Measurements from ENCODE around the gene FEM1A. TPM values are rescaled to one million over a fixed set of nuclear protein-coding genes. Genes with fewer than 3 reads are reported as not detected.

The FEM1A gene
- total RNA-seq, 2 experiments from 2014 or later: 11.4 TPM

DNA sequence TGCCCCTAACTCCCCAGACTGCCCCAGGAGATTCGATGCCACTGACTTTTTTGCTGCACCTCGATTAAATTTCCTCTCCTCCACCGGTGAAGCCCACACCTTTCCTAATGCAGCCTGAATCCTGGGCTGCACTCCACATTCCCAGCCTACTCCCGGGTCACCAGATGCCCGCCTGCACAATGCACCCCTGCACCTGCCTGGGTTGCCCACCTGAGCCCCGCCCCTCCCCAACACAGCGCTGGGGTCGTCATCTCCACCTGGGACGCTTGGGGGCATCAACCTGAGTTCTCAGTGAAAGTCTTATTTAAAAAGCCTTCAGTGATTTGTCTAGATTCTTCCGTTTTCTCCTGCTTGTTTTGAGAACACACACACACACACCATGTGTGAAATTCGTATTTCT, 43.3 kb upstream of the FEM1A start:
- DNase-seq (no peak), ATAC-seq (no peak)
- TF ChIP-seq, protein P1, sequence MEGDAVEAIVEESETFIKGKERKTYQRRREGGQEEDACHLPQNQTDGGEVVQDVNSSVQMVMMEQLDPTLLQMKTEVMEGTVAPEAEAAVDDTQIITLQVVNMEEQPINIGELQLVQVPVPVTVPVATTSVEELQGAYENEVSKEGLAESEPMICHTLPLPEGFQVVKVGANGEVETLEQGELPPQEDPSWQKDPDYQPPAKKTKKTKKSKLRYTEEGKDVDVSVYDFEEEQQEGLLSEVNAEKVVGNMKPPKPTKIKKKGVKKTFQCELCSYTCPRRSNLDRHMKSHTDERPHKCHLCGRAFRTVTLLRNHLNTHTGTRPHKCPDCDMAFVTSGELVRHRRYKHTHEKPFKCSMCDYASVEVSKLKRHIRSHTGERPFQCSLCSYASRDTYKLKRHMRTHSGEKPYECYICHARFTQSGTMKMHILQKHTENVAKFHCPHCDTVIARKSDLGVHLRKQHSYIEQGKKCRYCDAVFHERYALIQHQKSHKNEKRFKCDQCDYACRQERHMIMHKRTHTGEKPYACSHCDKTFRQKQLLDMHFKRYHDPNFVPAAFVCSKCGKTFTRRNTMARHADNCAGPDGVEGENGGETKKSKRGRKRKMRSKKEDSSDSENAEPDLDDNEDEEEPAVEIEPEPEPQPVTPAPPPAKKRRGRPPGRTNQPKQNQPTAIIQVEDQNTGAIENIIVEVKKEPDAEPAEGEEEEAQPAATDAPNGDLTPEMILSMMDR (IDR thresholded peaks at IDR 0.05): no peak
- intact Hi-C loops (cut with micrococcal nuclease): no loop called here
- no peaks in the 10 kb centered on the region for H3K9me3 Mint-ChIP-seq
- ChIA-PET CTCF (no interaction called here), POLR2A (no interaction called here)
- H3K27ac Mint-ChIP-seq: no peak overlapping the region
- H3K27me3 Mint-ChIP-seq: peaks cover 20% of the 10 kb centered on the region
- H3K36me3 Mint-ChIP-seq (ENCODE audit: low read depth): no peaks in the 10 kb centered on the region
- no peak overlapping the region for H3K4me3 Mint-ChIP-seq
- no peaks in the 10 kb centered on the region for H3K4me1 Mint-ChIP-seq (ENCODE audit: low read depth)

DNA sequence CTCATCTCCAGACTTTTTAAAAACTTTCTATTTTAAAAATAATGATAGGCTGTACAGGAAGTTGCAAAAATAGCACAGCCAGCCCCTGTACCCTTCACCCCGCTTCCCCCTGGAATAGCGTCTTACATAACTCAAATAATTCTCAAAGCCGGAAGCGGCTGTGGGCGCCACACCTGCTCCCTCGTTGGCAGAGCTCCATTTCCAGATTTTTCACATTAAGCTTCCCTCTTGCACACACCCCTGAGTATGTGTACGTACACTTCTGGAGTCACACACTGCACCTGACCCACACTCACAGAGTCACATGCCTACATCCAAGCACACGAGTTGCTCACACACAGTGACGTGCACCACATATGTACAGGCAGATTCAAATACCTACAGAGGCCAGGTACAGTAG, 42.9 kb upstream of the FEM1A start:
- Mint-ChIP-seq H3K9me3 (no peaks in the 10 kb centered on the region), H3K36me3 (ENCODE audit: low read depth) (no peaks in the 10 kb centered on the region), H3K27ac (no peak overlapping the region), H3K4me3 (no peak overlapping the region), H3K27me3 (peaks cover 18% of the 10 kb centered on the region), H3K4me1 (ENCODE audit: low read depth) (no peaks in the 10 kb centered on the region)
- TF ChIP-seq, protein P1 (IDR thresholded peaks at IDR 0.05): no peak
- intact Hi-C loops (cut with micrococcal nuclease): no loop called here
- ATAC-seq: no peak
- CTCF ChIA-PET: no interaction called here
- DNase-seq: no peak
- POLR2A ChIA-PET: no interaction called here

DNA sequence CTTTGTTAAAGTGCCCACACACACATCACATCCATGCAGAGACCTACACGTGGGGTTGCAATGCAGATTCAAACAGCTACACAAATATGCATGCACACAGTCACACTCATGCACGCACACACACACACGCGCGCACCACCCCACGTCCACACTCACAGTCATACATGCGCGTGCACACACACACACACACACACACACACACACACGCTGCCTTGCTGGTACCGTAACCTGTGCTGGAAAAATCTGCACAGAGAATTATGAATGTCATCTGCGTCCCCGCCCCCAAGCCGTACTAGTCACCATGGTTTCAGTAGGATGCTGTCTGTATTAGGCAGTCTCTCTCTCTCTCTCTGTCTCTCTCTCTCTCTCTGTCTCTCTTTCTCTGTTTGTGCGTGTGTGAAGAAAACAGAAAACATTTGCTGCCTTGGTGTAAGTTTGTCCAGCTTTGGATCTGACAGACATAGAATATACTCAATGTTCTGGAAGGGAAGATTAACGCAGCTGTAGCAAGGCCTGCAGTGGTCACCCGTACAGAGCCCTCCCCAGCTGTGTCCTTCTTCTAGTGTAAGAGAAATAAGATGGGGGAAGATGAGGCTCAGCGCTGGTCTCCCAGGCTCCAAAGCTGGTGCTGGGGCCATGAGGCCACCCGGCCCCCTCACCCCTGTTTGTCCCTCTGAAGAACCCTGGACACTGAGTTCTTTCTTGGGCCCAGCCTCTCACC, 41.5 kb upstream of the FEM1A start:
- Mint-ChIP-seq H3K27me3 (peaks cover 18% of the 10 kb centered on the region), H3K4me1 (ENCODE audit: low read depth) (no peaks in the 10 kb centered on the region), H3K36me3 (ENCODE audit: low read depth) (no peaks in the 10 kb centered on the region), H3K9me3 (no peaks in the 10 kb centered on the region), H3K4me3 (no peak overlapping the region), H3K27ac (no peak overlapping the region)
- DNase-seq (peak; percentile 26), ATAC-seq (no peak)
- intact Hi-C loops (cut with micrococcal nuclease): no loop called here
- TF ChIP-seq, protein P1 (IDR thresholded peaks at IDR 0.05): no peak
- ChIA-PET POLR2A (no interaction called here), CTCF (no interaction called here)

DNA sequence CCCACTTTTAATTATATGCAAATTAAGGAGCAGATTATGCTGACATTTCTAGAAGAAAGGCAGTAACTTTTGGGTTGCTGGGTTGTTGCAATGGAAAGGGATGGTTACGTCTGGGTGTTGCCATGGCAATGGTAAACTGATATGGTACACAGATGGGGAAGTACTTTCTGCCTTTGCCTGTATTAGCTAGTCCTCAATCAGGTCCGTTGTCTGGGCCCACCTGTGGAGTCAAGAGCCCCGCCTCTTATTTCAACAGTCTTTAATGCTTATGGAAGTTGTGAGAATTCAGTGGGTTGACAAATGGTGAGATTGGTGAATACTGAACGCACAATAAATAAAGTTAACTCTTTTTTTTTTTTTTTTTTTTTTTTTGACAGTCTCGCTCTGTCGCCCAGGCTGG, 37.3 kb upstream of the FEM1A start:
- DNase-seq (no peak), ATAC-seq (no peak)
- intact Hi-C loops (cut with micrococcal nuclease): no loop called here
- TF ChIP-seq, protein P1 (IDR thresholded peaks at IDR 0.05): no peak
- Mint-ChIP-seq H3K27ac (no peak overlapping the region), H3K9me3 (no peaks in the 10 kb centered on the region), H3K36me3 (ENCODE audit: low read depth) (no peaks in the 10 kb centered on the region), H3K4me1 (ENCODE audit: low read depth) (peaks cover under 1% of the 10 kb centered on the region), H3K4me3 (no peak overlapping the region), H3K27me3 (peaks cover 4% of the 10 kb centered on the region)
- ChIA-PET CTCF (no interaction called here), POLR2A (interaction anchor here (0.5 kb wide), 1 partner anchor 950 kb away, joined by 4 read pairs; no protein-coding TSS in a partner anchor)

DNA sequence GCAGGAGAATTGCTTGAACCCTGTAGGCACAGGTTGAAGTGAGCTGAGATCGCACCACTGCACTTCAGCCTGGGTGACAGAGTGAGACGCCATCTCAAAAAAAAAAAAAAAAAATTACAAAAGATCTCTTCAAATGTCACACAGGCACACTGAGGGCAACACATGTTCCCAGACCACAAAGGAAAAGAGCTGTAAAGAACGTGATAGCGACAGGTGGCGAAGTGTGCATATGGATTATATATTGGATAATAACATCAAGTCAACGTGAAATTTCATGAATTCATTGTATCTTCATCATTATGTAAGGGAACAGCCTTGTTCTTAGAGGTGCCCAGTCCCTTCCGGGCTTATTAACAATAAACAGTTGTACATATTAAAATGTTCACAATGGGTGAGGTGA, 36.1 kb upstream of the FEM1A start:
- POLR2A ChIA-PET: interaction anchor here (0.6 kb wide), 1 partner anchor 1099 kb away, joined by 5 read pairs; no protein-coding TSS in a partner anchor
- H3K4me1 Mint-ChIP-seq (ENCODE audit: low read depth): peaks cover 10% of the 10 kb centered on the region
- H3K4me3 Mint-ChIP-seq: no peak overlapping the region

More for the DNA sequence above, 36.1 kb upstream of the FEM1A start:
- Mint-ChIP-seq H3K36me3 (ENCODE audit: low read depth) (no peaks in the 10 kb centered on the region), H3K27me3 (peaks cover 11% of the 10 kb centered on the region), H3K9me3 (no peaks in the 10 kb centered on the region), H3K27ac (no peak overlapping the region)
- intact Hi-C loops (cut with micrococcal nuclease): no loop called here
- TF ChIP-seq, protein P1 (IDR thresholded peaks at IDR 0.05): no peak
- ATAC-seq (no peak), DNase-seq (no peak)
- CTCF ChIA-PET: interaction anchor here (1.6 kb wide), 1 partner anchor 36 kb away, joined by 3 read pairs; the partner anchor contains the start of gene FEM1A
